HG02870 (cell line): ENCODE data around the gene KCTD1.

Experiments used
- ATAC-seq: cut with Tn5 transposase; IDR thresholded peaks from one replicate; pipeline ENCODE4 v1.9.1; 2021; ENCODE audit warnings: mild to moderate bottlenecking, moderate library complexity; ENCODE audit not compliant: unreplicated experiment

KCTD1 gene

DNA sequence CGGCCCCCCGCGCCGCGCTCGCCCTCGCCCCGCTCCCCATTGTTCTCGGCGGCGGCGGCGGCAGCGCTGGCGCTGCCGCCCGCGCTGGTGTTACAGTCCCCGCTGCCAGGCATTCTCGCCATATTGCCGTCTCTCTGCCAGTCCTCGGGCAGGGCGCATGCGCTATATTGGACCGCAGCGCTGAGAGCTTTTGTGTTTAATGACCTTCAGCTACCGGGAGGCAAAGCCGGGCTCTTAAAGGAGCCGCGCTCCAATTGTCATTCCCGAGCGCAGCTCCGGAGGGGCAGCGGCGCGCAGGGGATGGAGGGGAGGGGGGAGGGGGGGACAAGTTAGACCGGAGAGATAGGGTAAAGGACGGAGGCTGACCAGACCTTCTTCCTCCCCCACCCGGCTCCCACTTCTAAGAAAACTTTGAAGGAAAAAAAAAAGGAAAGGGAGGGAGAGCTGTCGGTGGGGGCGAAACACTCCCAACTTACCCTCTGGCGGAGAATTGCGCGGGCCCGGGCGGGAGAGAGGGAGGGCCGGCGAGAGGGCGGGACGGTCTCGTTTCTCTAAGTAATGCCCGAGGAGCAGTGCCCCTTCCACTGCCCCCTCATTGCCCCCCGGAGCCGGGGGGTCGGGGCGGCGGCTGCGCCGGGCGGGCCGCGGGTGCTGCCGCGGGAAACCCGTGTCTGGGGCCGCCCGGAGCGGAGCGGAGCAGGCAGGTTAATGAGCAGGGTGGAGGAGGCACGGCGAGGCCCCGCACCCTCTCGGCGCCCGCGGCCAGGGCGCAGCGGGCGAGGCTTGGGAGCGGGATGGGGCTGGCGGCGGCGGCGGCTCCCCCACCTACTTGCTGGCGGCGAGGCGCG lies at the start of gene KCTD1:
Gene KCTD1 (minus strand): TSS at position 139 of the 848 bp plus-strand sequence. CDS start 17 bp downstream, at position 122.
- ATAC-seq, result peak; percentile 42

GRCh38 chr18:26593365-26594320 lies 45.3 kb upstream of the KCTD1 start:
- ATAC-seq, result no peak

- no peak for ATAC-seq
Observed at GRCh38 chr18:26584745-26585144, 36.4 kb upstream of the KCTD1 start.

DNA sequence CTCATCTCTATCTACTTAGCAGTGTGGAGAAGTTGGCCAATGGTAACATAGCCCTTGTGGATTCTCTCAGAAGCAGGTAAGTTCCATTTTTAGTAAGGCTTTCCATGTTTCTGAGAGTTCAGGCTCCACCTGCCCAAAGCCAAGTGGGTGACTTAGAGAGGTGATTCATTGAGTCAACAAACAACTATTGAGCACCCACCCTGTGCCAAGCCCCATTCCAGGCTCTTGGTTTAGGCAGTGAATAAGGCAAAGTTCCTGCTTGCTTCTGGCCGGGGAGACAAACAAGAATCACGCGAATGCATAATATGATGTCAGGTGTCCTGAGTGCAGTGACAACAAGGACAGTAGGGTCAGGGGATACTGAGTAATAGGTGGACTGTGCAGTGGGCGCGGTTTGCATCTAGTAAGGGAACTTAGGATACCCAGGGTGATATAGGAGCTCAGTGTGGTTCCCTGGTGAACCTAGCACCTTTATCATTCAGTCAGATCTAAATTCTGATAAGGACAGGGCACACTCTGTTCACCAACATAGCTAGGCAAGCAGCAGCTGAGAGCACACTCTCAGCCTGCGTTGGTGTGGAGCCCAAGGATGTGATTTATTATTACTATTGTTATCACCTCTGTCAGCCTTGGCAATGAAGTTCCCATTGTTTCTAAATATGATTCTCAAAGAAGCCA lies 31.7 kb upstream of the KCTD1 start:
- ATAC-seq, result no peak

DNA sequence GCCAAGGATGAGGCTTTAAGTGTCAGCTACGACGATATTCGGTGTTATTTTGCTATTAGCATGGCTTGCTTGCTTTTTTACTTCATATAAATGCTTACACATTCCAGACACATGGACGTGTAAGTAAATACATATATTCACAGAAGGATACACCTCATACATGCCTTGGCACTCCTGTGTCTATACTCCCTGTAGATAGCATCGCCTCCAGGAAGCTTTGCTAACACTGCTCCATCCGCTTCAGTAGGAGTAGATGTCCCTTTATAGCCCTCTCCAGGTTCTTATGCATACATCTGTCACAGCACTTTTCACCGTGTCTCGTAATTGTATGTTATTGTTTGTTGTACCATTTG lies 27.5 kb upstream of the KCTD1 start:
- no peak for ATAC-seq

DNA sequence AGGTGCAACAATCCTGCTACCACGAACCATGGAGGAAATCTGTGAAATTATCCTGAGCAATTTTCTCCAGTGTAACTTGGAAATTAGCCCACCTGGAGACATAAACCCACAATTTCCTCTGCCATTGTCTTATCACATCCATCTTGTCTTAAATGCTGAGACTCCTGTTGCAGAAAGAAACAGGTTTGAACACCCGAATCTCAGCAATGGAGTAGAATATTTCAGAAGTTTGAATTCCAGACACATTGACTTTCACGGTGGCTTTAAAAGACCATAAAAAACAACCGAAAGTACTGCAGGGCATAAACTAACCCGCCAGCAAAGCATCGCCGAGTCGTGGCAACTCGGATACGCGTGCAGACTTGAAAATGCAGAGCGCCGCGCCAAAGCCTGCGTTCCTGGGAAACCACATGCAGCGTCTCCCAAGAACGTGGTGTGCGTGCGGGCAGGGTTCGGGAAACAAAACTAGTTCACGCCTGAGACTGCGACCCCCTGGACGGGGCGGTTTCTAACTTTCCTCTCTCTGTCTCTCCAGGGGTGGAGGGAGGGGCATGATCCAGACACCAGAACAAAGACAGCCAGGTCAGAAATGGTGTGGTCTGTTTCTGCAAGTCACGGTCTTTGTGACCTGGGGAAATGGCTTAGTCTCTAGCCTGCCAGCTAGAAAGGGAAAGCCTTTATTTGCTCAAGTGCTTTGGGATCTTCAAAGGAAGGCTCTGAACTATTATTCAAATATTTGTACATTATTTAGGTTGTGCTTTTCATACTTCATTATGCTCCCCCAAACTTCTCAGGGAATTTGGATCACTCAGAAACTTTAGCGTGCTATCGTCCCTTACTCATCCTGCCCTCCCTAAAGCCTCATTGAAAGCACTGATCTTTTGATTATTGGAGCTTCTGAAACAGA lies 26.9 kb upstream of the KCTD1 start:
- no peak for ATAC-seq

DNA sequence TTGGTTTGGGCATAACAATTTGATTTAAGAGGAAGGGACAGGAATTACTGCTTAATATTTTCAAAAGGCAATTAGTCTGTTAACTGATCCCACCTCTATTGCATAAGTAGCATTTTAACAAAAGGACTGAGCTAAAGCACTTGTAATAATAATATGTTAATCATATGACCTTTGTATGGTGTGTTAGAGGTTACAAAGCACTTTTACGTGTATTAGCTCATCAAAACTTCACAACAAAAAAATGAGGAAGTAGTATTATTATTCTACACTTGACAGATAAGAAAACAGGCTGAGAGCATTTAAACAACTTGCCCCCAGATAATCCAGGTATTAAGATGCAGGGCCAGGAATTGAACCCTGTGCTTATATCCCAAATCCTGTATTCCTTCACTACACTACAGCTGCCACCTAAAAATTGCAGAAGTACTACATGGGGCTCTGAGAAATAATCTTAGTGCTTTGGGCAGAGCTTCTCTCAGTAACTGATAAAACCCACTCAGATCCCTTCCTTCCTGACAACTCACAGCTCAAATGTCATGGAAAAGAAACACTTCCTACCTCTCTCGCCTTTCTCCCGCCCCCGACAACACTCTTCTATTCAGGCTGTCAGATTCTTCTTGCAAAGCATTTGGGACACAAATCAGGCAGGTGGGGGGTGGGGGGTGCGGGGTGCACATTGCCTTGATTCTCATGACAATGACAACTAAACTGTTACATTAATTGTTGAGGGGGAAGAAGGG lies 20.7 kb upstream of the KCTD1 start:
- no peak for ATAC-seq

DNA sequence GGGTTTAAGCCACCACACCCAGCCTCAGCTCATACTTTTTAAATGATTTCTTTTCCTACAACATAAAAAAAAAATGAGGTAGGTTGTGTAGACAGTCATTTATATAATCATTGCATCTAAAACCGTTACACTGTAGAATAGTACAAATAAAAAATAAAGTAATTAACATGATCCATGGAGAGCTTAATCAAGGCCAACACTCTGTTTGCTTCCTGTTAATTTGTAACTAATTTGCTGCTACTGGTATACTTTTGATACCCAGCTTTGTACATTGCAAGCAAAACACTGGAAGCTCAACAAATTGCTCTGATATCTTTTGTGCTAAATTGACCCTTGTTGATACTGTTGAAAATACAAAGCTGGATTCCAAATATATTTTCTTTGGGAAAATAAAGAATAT lies 20.2 kb upstream of the KCTD1 start:
- ATAC-seq, result no peak

GRCh38 chr18:26566874-26567555 lies 18.7 kb upstream of the KCTD1 start:
- ATAC-seq, result no peak

DNA sequence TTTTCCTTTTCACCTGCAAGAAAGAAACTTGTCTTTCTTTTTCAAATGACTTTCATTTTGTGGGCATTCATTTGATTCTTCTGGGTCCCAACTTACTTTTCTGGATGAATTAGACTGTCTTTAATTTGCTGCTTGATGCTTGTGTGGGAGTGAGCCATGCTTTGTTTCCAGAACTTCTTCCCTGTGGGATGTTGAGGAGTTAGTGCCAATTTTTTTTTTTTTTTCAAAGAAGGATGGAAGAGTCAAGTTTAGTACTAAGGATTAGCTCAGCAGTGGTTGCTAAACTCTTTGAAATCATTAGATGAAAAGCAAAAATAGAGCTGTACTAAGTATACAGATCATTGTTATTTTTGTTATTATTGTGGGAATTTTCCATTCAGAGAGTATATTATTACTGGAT lies 17.2 kb upstream of the KCTD1 start:
- ATAC-seq, result no peak

- no peak for ATAC-seq
Observed at GRCh38 chr18:26563024-26563423, 14.7 kb upstream of the KCTD1 start.

GRCh38 chr18:26562568-26562967 lies 14.2 kb upstream of the KCTD1 start:
- ATAC-seq, result no peak

- no peak for ATAC-seq
Observed at GRCh38 chr18:26561769-26562168, 13.4 kb upstream of the KCTD1 start.

DNA sequence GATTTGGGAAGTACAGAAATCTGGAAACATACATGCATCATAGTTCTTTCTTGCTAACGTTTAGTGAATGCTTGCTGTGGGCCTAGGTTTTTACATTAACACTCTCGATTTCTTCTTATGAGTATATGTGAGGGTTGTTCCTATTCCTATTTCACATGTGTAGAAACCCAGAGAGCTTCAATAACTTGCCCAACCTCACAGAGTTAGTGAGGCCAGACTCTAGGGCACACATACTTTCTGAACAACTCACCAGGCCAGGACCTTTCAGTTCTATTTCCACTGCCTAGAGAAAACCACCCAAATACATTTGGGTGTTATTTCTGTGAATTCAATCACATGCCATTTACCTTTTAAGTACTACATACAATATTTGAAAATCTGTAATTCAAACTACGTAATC lies 8.2 kb upstream of the KCTD1 start:
- ATAC-seq, result peak; percentile 94

GRCh38 chr18:26555804-26556553 lies 7.6 kb upstream of the KCTD1 start:
- no peak for ATAC-seq

- no peak for ATAC-seq
Observed at GRCh38 chr18:26553943-26554342, 5.6 kb upstream of the KCTD1 start.

DNA sequence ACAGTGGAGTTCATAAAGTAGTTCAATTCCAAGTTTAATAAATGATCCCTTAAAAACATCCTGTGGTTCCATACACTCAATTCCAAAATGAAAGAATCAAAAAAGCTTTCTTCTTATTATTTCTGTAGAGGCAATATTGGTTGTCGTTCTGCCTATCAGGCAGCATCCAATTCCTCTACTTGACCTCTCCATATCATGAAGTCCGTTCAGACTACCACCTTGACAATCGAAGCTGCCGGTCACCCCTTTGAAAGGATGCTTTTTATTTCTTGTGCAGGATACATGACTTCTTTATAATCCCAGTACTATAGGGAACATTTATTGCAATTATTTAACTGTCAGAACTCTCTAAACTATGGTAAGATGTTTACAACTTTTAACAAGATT lies 3.3 kb upstream of the KCTD1 start:
- ATAC-seq, result no peak

- ATAC-seq, result no peak
Observed at GRCh38 chr18:26550998-26551694, 2.8 kb upstream of the KCTD1 start.
